Calu3 (cell line): ENCODE measurements around the gene PSMG3. TPM values are rescaled to one million over a fixed set of nuclear protein-coding genes. Genes with fewer than 3 reads are reported as not detected.

ENCODE experiments used
- BruUV-seq: library from RNA; stranded (reverse); fragments of 400-500 nt; replicated peaks from 2 replicates; lab custom pipeline; 2021; lab: Mats Ljungman, UMichigan
- CTCF ChIA-PET: fragments of 300-600 bp; sonication (Branson Sonifier 250); formaldehyde crosslinking; loops from one replicate; lab custom pipeline; 2022; ENCODE audit warnings: antibody characterized with exemption; lab: Charles Lee
- DNase-seq: peaks from one replicate; pipeline ENCODE4 v3.0.0; 2022
- H3K27ac Mint-ChIP-seq: one replicate; pipeline ENCODE4 v1.8.0; 2022; ENCODE audit warnings: mixed read lengths; ENCODE audit not compliant: unreplicated experiment
- H3K27me3 Mint-ChIP-seq: one replicate; pipeline ENCODE4 v1.8.0; 2022; ENCODE audit warnings: mixed read lengths; ENCODE audit not compliant: unreplicated experiment
- H3K36me3 Mint-ChIP-seq: one replicate; pipeline ENCODE4 v1.8.0; 2022; ENCODE audit warnings: mild to moderate bottlenecking, moderate library complexity, mixed read lengths; ENCODE audit not compliant: insufficient read depth, unreplicated experiment
- H3K4me1 Mint-ChIP-seq: one replicate; pipeline ENCODE4 v1.8.0; 2022; ENCODE audit warnings: mild to moderate bottlenecking, low read depth, mixed read lengths; ENCODE audit not compliant: unreplicated experiment
- H3K4me3 Mint-ChIP-seq: one replicate; pipeline ENCODE4 v1.8.0; 2022; ENCODE audit warnings: mild to moderate bottlenecking, low read depth, moderate library complexity, mixed read lengths; ENCODE audit not compliant: unreplicated experiment
- H3K9me3 Mint-ChIP-seq: one replicate; pipeline ENCODE4 v1.8.0; 2022; ENCODE audit warnings: low read depth, mixed read lengths; ENCODE audit not compliant: unreplicated experiment
- CTCF ChIP-seq: fragments of 200-600 bp; IDR thresholded peaks from one replicate; pipeline ENCODE4 v1.8.0; 2022; ENCODE audit warnings: antibody characterized with exemption; ENCODE audit not compliant: unreplicated experiment
- intact Hi-C: fragments of 100-400 bp; cut with micrococcal nuclease; formaldehyde crosslinking; loops from one replicate; pipeline ENCODE4 v1.10.0; 2022; ENCODE audit not compliant: unreplicated experiment
- total RNA-seq: library from RNA; stranded (reverse); gene quantifications from 2 replicates; pipeline ENCODE4 v1.2.3, GENCODE V29; 2022

Gene PSMG3
- total RNA-seq, 1 experiment from 2014 or later = 64.0 TPM

- Mint-ChIP-seq H3K4me3 (peak overlapping the region; percentile 33), H3K9me3 (no peaks in the 10 kb centered on the region), H3K27me3 (no peaks in the 10 kb centered on the region), H3K36me3 (peaks cover 72% of the 10 kb centered on the region), H3K27ac (peak overlapping the region; percentile 81), H3K4me1 (peaks cover 60% of the 10 kb centered on the region)
- no TSS peak for BruUV-seq
- intact Hi-C loops = loop anchor here (5.0 kb wide), 1 partner anchor 51 kb away; no protein-coding TSS in a partner anchor
- no peak for DNase-seq
- CTCF ChIA-PET = interaction anchor here (0.9 to 1.3 kb wide), 3 partner anchors 25 to 51 kb away, joined by 3 to 6 read pairs (median 3); no protein-coding TSS in a partner anchor
- peak; percentile 41 for TF ChIP-seq CTCF
Measured at GRCh38 chr7:1558181-1558811, 11.5 kb downstream of the PSMG3 start.

GRCh38 chr7:1557771-1558170, 12.1 kb downstream of the PSMG3 start:
- H3K9me3 Mint-ChIP-seq = no peaks in the 10 kb centered on the region
- TF ChIP-seq CTCF = no peak
- H3K36me3 Mint-ChIP-seq = peaks cover 75% of the 10 kb centered on the region
- intact Hi-C loops = loop anchor here (2.0 to 5.0 kb wide), 2 partner anchors 25 to 50 kb away; no protein-coding TSS in a partner anchor
- peaks cover 60% of the 10 kb centered on the region for H3K4me1 Mint-ChIP-seq
- DNase-seq = no peak
- BruUV-seq = no TSS peak
- CTCF ChIA-PET = no interaction called here
- peak overlapping the region; percentile 33 for H3K4me3 Mint-ChIP-seq
- H3K27me3 Mint-ChIP-seq = no peaks in the 10 kb centered on the region
- peak overlapping the region; percentile 81 for H3K27ac Mint-ChIP-seq

- BruUV-seq = no TSS peak
- H3K27me3 Mint-ChIP-seq = no peaks in the 10 kb centered on the region
- peak overlapping the region; percentile 94 for H3K27ac Mint-ChIP-seq
- H3K36me3 Mint-ChIP-seq = peaks cover 79% of the 10 kb centered on the region
- CTCF ChIA-PET = interaction anchor here (0.6 to 2.5 kb wide), 9 partner anchors 10 to 91 kb away, joined by 3 to 29 read pairs (median 9); partner anchors contain the start of gene INTS1
- H3K4me1 Mint-ChIP-seq = peaks cover 56% of the 10 kb centered on the region
- no peaks in the 10 kb centered on the region for H3K9me3 Mint-ChIP-seq
- TF ChIP-seq CTCF = no peak
- no peak for DNase-seq
- intact Hi-C loops = loop anchor here (2.0 to 5.0 kb wide), 2 partner anchors 24 to 50 kb away; no protein-coding TSS in a partner anchor
- H3K4me3 Mint-ChIP-seq = no peak overlapping the region
Measured at GRCh38 chr7:1557006-1557405, 12.8 kb downstream of the PSMG3 start.

GRCh38 chr7:1555813-1556543, 13.9 kb downstream of the PSMG3 start, which contains the start of gene TMEM184A:
Gene TMEM184A (minus strand): TSS chr7:1556205. CDS start chr7:1555484, 721 bp downstream.
- no TSS peak for BruUV-seq
- no peaks in the 10 kb centered on the region for H3K9me3 Mint-ChIP-seq
- H3K27ac Mint-ChIP-seq = peak within 1 kb of the TSS; percentile 94
- H3K4me3 Mint-ChIP-seq = peak within 1 kb of the TSS; percentile 79
- H3K27me3 Mint-ChIP-seq = no peaks in the 10 kb centered on the region
- CTCF ChIA-PET = interaction anchor here (0.6 to 2.5 kb wide), 20 partner anchors 11 to 972 kb away, joined by 3 to 29 read pairs (median 6); partner anchors contain the start of gene INTS1
- intact Hi-C loops = loop anchor here (2.0 to 5.0 kb wide), 2 partner anchors 23 to 49 kb away; no protein-coding TSS in a partner anchor
- DNase-seq = peak; percentile 100
- TF ChIP-seq CTCF = peak; percentile 97
- H3K4me1 Mint-ChIP-seq = peaks cover 52% of the 10 kb centered on the region
- peaks cover 78% of the 10 kb centered on the region for H3K36me3 Mint-ChIP-seq
